Stimulated activated CD8-positive, alpha-beta memory T cell treated with anti-CD3 and anti-CD28 coated beads, Interleukin-4, amount 100 ng/mL, for 48 hours (primary cell): ENCODE data around the gene RPGRIP1.
"Not testable (repeated sequence)": the region's sequence is repeated elsewhere in the genome, so short reads cannot be mapped to it uniquely, and the experiment has no call there.

Experiments
- DNase-seq: peaks from one replicate; pipeline ENCODE4 v3.0.0-alpha.2; 2020

The RPGRIP1 gene

DNA sequence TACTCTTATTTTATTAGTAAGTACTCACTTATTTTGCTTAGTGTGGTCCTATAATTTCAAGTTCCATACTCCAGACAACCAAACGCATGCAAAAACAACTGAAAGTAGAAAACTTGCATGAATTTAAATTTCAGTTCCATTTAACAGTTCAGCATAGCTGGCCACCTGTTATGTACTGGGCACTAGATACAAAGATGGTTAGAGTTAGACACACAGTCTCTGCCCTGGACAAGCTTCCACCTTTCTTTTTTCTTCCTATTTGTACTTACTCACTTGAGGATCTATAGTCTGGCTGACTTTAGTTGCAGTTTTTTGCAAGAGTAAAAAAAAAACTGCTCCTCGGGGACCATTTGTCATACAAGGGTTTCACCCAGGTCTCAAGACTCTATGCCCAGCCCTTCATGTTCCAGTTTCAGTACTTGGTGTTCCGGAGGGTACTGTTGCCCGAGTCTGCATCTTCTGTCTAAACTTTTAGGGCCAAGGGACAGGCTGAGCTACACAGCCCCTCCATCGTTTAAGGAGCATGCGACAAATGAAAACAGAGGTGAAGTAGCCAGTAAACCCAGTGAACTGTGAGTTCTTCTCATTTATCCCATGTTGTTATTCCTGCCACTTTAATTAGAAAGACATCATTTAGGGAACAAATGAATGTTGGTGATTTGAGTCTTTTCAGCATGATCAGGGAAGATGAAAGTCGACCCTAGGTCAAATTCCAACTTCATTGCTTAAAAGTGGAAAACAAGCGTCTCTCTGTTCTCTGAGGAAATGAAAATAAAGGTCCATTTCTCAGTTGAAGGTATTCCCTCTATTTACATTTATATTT is 22.3 kb downstream of the RPGRIP1 start:
- DNase-seq, result no peak

DNA sequence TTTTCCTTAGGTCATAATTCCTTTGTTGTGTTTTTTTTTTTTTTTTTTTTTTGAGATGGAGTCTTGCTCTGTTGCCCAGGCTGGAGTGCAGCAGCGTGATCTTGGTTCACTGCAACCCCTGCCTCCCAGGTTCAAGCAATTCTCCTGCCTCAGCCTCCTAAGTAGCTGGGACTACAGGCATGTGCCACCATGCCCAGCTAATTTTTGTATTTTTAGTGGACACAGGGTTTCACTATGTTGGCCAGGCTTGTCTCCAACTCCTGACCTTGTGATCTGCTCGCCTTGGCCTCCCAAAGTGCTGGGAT is 22.9 kb downstream of the RPGRIP1 start:
- DNase-seq, result not testable (repeated sequence)

- no peak for DNase-seq
Observed at GRCh38 chr14:21307637-21308036, 27.8 kb downstream of the RPGRIP1 start.

DNA sequence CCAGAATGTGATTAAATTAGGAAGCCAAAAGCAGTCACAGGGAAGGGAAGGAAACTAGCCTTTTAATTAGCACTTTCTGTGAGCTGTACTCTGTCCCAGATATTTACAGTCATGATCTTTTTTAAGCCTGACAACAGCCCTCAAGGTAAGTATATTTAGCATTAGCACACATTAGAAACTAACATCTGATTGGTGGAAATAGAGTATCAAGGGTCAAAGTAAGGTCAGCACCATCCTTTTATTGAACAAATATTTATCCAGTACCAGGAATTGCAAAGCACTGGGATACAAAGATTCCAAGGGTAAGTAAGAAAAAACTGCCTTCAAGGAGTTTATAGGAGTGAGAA is 28.2 kb downstream of the RPGRIP1 start:
- no peak for DNase-seq

DNA sequence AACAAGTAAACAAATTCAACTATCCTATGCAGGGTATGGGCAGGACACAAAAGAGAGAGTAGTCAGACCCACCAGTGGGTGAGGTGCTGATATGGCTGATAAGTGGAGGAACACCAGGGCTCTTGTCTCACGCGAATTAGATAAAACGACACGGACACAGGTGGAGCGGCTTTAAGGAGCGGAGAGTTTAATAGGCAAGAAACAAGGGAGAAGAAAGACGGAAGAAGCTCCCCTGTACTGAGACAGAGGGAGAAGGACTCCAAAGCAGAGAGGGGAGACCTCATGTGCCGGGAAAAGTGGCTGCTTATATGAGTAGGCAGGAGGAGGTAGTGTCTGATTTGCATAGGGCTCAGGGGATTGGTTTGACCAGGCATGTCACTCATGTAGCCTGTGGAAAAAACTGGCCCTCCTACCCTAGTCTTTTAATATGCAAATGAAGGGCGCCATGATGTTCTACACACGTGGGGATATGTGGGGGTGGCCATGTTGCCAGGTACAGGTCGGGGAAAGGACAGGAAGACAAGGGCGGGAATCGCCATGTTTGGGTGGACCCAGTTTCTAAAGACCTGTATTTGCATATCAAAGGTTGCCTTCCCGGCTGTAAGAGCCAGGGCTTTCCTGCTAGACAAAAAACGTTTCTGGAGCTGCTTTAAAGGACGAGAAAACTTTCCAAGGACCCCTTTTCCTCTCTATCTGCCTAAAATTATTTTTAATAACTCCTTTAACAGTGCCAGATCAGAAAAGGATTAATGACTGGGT is 28.8 kb downstream of the RPGRIP1 start:
- peak; percentile 80 for DNase-seq

DNA sequence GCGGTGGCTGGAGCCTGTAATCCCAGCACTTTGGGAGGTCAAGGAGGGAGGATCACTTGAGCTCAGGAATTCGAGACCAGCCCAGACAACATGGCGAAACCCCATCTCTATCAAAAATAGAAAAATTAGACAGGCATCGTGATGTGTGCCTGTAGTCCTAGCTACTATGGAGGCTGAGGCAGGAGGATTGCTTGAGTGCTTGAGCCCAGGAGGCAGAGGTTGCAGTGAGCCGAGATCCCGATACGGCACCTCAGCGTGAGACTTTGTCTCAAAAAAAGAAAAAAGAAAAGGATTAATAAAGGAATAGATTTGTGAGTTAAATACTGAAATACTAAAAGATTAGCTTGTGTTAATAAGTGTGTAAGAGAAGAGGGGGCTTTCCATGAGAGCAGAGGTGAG is 29.4 kb downstream of the RPGRIP1 start:
- DNase-seq, result no peak

DNA sequence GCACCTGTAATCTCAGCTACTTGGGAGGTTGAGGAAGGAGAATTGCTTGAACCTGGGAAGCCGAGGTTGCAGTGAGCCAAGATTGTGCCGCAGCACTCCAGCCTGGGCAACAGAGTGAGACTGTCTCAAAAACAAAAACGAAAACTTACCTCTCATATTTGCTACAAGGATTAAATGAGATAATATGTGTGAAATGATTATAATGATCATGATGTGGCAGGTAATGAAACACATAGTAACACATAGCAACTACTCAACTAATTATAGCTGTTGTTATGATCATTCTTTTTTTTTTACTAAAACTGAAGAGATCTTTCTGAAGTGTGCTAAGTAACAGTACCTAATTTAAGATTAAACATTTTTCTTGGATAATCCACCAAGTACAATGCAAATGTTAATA is 30.1 kb downstream of the RPGRIP1 start:
- no peak for DNase-seq

DNA sequence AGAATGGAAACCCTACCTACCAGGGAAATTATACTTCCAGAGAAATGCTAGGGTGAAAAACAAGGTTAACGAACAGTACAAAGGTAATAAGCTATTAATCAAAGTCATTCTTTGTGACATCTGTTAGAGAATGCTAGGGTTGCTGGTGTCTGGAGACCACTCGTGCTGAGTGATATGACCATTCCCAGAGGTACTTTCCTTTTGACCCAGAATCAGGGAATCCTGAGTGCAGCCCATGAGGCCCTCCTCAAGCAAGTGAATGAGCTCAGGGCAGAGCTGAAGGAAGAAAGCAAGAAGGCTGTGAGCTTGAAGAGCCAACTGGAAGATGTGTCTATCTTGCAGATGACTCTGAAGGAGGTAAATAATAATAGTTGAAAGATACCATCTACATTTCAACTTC is 31.7 kb downstream of the RPGRIP1 start:
- no peak for DNase-seq

GRCh38 chr14:21313512-21313911 is 33.6 kb downstream of the RPGRIP1 start:
- no peak for DNase-seq

GRCh38 chr14:21317398-21317797 is 37.5 kb downstream of the RPGRIP1 start:
- DNase-seq, result no peak

DNA sequence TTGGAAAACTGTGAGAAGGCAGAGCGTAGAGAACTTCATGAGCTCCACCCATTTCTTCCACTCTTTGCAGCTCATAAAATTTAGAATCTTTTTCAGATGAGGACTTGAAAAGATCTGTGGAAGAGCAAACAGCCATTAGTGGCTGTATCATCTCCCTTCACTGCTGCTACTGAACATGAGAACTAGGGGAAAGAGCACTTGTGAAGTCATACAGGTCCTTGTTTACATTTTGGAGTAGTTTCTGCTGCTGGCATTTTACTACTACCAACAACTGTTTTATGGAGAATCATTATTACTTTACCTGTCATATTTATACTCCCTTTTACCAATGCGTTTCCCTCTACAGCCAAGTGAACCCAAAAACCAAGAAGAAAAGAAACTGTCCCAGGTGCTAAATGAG is 41.0 kb downstream of the RPGRIP1 start:
- DNase-seq, result no peak

- no peak for DNase-seq
Observed at GRCh38 chr14:21322716-21323115, 42.8 kb downstream of the RPGRIP1 start.

DNA sequence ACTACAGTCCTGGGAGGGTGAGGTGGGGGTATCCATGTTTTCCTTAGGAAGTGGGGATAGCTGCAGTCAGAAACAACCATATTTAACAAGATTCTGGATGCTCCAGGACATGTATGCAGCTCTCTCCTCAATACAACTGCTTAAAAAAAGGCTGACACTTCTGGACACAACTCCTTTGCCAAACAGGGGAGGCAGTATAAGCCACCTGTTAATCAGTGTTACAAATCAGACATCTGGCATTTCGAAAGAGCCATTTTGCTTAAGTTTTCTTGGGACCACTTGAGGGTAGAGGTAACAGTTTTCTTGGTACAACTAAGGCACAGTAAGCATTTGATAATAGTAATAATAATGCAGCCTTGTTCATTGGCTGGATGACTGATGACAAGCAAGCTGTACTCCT is 47.1 kb downstream of the RPGRIP1 start:
- DNase-seq, result no peak
